Measurements from ENCODE around the gene NFIB.
A peak's percentile ranks its signal among the peaks of the same experiment; 100 is the strongest.

NFIB gene

GRCh38 chr9:14318934-14319580, 5.1 kb upstream of the NFIB start:
- no peak for DNase-seq

GRCh38 chr9:14318361-14318760, 4.4 kb upstream of the NFIB start:
- no peak for DNase-seq

GRCh38 chr9:14317667-14318320, 3.9 kb upstream of the NFIB start:
- no peak for DNase-seq

- DNase-seq = peak; percentile 15
Measured at GRCh38 chr9:14316602-14317300, 2.8 kb upstream of the NFIB start.

- peak; percentile 48 for DNase-seq
Measured at GRCh38 chr9:14315875-14316601, 2.1 kb upstream of the NFIB start.

GRCh38 chr9:14314929-14315874, 1.3 kb upstream of the NFIB start:
- DNase-seq = peak; percentile 96

GRCh38 chr9:14314424-14314928, 535 bp upstream of the NFIB start:
- DNase-seq = peak; percentile 97

- peak; percentile 51 for DNase-seq
Measured at GRCh38 chr9:14313378-14313940, 482 bp downstream of the NFIB start.

GRCh38 chr9:14312719-14313377, 1.1 kb downstream of the NFIB start:
- DNase-seq = peak; percentile 59

- peak; percentile 11 for DNase-seq
Measured at GRCh38 chr9:14311956-14312685, 1.8 kb downstream of the NFIB start.

- DNase-seq = no peak
Measured at GRCh38 chr9:14311171-14311949, 2.6 kb downstream of the NFIB start.

GRCh38 chr9:14310311-14310710, 3.6 kb downstream of the NFIB start:
- no peak for DNase-seq

GRCh38 chr9:14309403-14309802, 4.5 kb downstream of the NFIB start:
- DNase-seq = no peak

- no peak for DNase-seq
Measured at GRCh38 chr9:14308853-14309145, 5.1 kb downstream of the NFIB start.

- DNase-seq = no peak
Measured at GRCh38 chr9:14307989-14308852, 5.7 kb downstream of the NFIB start.

GRCh38 chr9:14306672-14307660, 7.0 kb downstream of the NFIB start:
- no peak for DNase-seq

- no peak for DNase-seq
Measured at GRCh38 chr9:14306188-14306587, 7.8 kb downstream of the NFIB start.

GRCh38 chr9:14304259-14304658, 9.7 kb downstream of the NFIB start:
- no peak for DNase-seq

Data from NCI-H146 (cell line).